HUES64 (cell line): ENCODE data around the gene OR8B8.
"Not testable (repeated sequence)": the region's sequence is repeated elsewhere in the genome, so short reads cannot be mapped to it uniquely, and the experiment has no call there.

Experiments used
- H3K27ac ChIP-seq: 2 replicates; pipeline ENCODE4 v1.7.0; 2013; ENCODE audit warnings: low read depth, low read length, inconsistent platforms
- H3K27me3 ChIP-seq: 2 replicates; pipeline ENCODE4 v1.6.1; 2013; ENCODE audit warnings: mild to moderate bottlenecking, low read length; ENCODE audit not compliant: insufficient read depth
- H3K36me3 ChIP-seq: 2 replicates; pipeline ENCODE4 v1.6.1; 2013; ENCODE audit warnings: mild to moderate bottlenecking, low read length; ENCODE audit not compliant: insufficient read depth
- H3K4me1 ChIP-seq: 2 replicates; pipeline ENCODE4 v1.6.1; 2013; ENCODE audit warnings: mild to moderate bottlenecking, low read length, moderate library complexity; ENCODE audit not compliant: insufficient read depth
- H3K4me3 ChIP-seq: 2 replicates; pipeline ENCODE4 v1.5.1; 2013; ENCODE audit warnings: mild to moderate bottlenecking, low read length, moderate library complexity
- H3K9ac ChIP-seq: 2 replicates; pipeline ENCODE4 v1.6.1; 2013; ENCODE audit warnings: mild to moderate bottlenecking, low read depth, low read length
- H3K9me3 ChIP-seq: 2 replicates; pipeline ENCODE4 v1.6.1; 2013; ENCODE audit warnings: low read depth, low read length; ENCODE audit not compliant: insufficient read depth
- WGBS: fragments of 150-250, 120-280 bp; methylation state at CpG from one replicate; pipeline ENCODE4 v1.1.7; 2013; ENCODE audit warnings: missing lambda C conversion rate; 5-methylcytosine and 5-hydroxymethylcytosine counted together

The OR8B8 gene

GRCh38 chr11:124441081-124441480, 4.4 kb downstream of the OR8B8 start:
- Histone ChIP-seq H3K27me3 (no peaks in the 10 kb centered on the region), H3K9ac (no peak overlapping the region), H3K27ac (no peak overlapping the region), H3K36me3 (no peaks in the 10 kb centered on the region), H3K9me3 (no peaks in the 10 kb centered on the region), H3K4me1 (no peaks in the 10 kb centered on the region), H3K4me3 (no peak overlapping the region)
- WGBS = 89% methylated on average over 5 of the region's 5 CpGs

GRCh38 chr11:124440608-124441007, 4.9 kb downstream of the OR8B8 start:
- H3K27me3 ChIP-seq = no peaks in the 10 kb centered on the region
- no peaks in the 10 kb centered on the region for H3K4me1 ChIP-seq
- H3K9me3 ChIP-seq = no peaks in the 10 kb centered on the region
- H3K9ac ChIP-seq = no peak overlapping the region
- H3K4me3 ChIP-seq = no peak overlapping the region
- H3K36me3 ChIP-seq = no peaks in the 10 kb centered on the region
- 94% methylated on average over 4 of the region's 4 CpGs for WGBS
- H3K27ac ChIP-seq = no peak overlapping the region

GRCh38 chr11:124434699-124435098, 10.8 kb downstream of the OR8B8 start:
- H3K9me3 ChIP-seq = peaks cover 3% of the 10 kb centered on the region; the same call in 1 of the 2 replicates
- H3K4me3 ChIP-seq = no peak overlapping the region
- no peaks in the 10 kb centered on the region for H3K36me3 ChIP-seq
- H3K27me3 ChIP-seq = no peaks in the 10 kb centered on the region
- H3K4me1 ChIP-seq = no peaks in the 10 kb centered on the region
- H3K27ac ChIP-seq = no peak overlapping the region
- 90% methylated on average over 2 of the region's 2 CpGs for WGBS
- H3K9ac ChIP-seq = no peak overlapping the region

GRCh38 chr11:124429599-124429998, 15.9 kb downstream of the OR8B8 start:
- Histone ChIP-seq H3K9me3 (peaks cover 3% of the 10 kb centered on the region; the same call in 1 of the 2 replicates), H3K36me3 (no peaks in the 10 kb centered on the region), H3K9ac (no peak overlapping the region), H3K27ac (no peak overlapping the region), H3K4me3 (no peak overlapping the region), H3K27me3 (no peaks in the 10 kb centered on the region), H3K4me1 (no peaks in the 10 kb centered on the region)
- WGBS = 98% methylated on average over 1 of the region's 2 CpGs

GRCh38 chr11:124424384-124424921, 21.0 kb downstream of the OR8B8 start, which contains the start of gene OR8B4:
Gene OR8B4, minus strand, starts transcription at chr11:124424871. Its CDS starts 0 bp downstream, at chr11:124424871.
- Histone ChIP-seq H3K27ac (no peak within 1 kb of the TSS), H3K36me3 (no peaks in the 10 kb centered on the region), H3K9ac (no peak within 1 kb of the TSS), H3K4me1 (no peaks in the 10 kb centered on the region), H3K9me3 (no peaks in the 10 kb centered on the region), H3K4me3 (no peak within 1 kb of the TSS), H3K27me3 (no peaks in the 10 kb centered on the region)
- 98% methylated on average over 2 of the region's 2 CpGs for WGBS

GRCh38 chr11:124421043-124421442, 24.5 kb downstream of the OR8B8 start:
- H3K9ac ChIP-seq = no peak overlapping the region
- no peaks in the 10 kb centered on the region for H3K27me3 ChIP-seq
- 95% methylated on average over 4 of the region's 4 CpGs for WGBS
- no peaks in the 10 kb centered on the region for H3K9me3 ChIP-seq
- H3K4me3 ChIP-seq = no peak overlapping the region
- H3K4me1 ChIP-seq = no peaks in the 10 kb centered on the region; the same call in 1 of the 2 replicates
- no peak overlapping the region for H3K27ac ChIP-seq
- no peaks in the 10 kb centered on the region for H3K36me3 ChIP-seq

GRCh38 chr11:124415356-124415923, 30.1 kb downstream of the OR8B8 start:
- Histone ChIP-seq H3K36me3 (no peaks in the 10 kb centered on the region), H3K4me1 (no peaks in the 10 kb centered on the region; the same call in 1 of the 2 replicates), H3K9me3 (no peaks in the 10 kb centered on the region), H3K9ac (no peak overlapping the region), H3K27ac (no peak overlapping the region), H3K27me3 (no peaks in the 10 kb centered on the region), H3K4me3 (no peak overlapping the region)
- WGBS = 8% methylated on average over 3 of the region's 5 CpGs

- no peaks in the 10 kb centered on the region for H3K9me3 ChIP-seq
- WGBS = 90% methylated on average over 6 of the region's 7 CpGs
- H3K9ac ChIP-seq = no peak overlapping the region
- no peaks in the 10 kb centered on the region for H3K4me1 ChIP-seq
- no peaks in the 10 kb centered on the region for H3K27me3 ChIP-seq
- H3K27ac ChIP-seq = no peak overlapping the region
- H3K36me3 ChIP-seq = no peaks in the 10 kb centered on the region
- no peak overlapping the region for H3K4me3 ChIP-seq
These were observed 35.6 kb downstream of the OR8B8 start for GRCh38 chr11:124409906-124410305.

GRCh38 chr11:124405581-124405980, 39.9 kb downstream of the OR8B8 start:
- H3K27me3 ChIP-seq = no peaks in the 10 kb centered on the region
- WGBS = 97% methylated on average over 2 of the region's 2 CpGs

GRCh38 chr11:124403186-124403585, 42.3 kb downstream of the OR8B8 start:
- not testable (repeated sequence) for H3K36me3 ChIP-seq, H3K4me1 ChIP-seq, H3K9ac ChIP-seq, H3K27ac ChIP-seq, H3K4me3 ChIP-seq, H3K27me3 ChIP-seq, H3K9me3 ChIP-seq
- 91% methylated on average over 18 of the region's 27 CpGs for whole genome bisulfite sequencing

More at GRCh38 chr11:124405581-124405980, 39.9 kb downstream of the OR8B8 start:
- no peak overlapping the region for H3K9ac ChIP-seq
- no peak overlapping the region for H3K27ac ChIP-seq
- no peaks in the 10 kb centered on the region for H3K4me1 ChIP-seq
- 0 out of 2 replicates have a peak, but pooled peaks cover 3% of the 10 kb centered on the region for H3K9me3 ChIP-seq
- H3K36me3 ChIP-seq = no peaks in the 10 kb centered on the region
- no peak overlapping the region for H3K4me3 ChIP-seq

- Histone ChIP-seq H3K9me3 (0 out of 2 replicates have a peak, but pooled peaks cover 3% of the 10 kb centered on the region), H3K36me3 (no peaks in the 10 kb centered on the region), H3K4me1 (no peaks in the 10 kb centered on the region), H3K27me3 (no peaks in the 10 kb centered on the region), H3K27ac (no peak overlapping the region), H3K9ac (no peak overlapping the region), H3K4me3 (no peak overlapping the region)
- 50% methylated on average over 4 of the region's 8 CpGs for WGBS
These were observed 43.1 kb downstream of the OR8B8 start for GRCh38 chr11:124402326-124402922.
